Naive thymus-derived CD4-positive, alpha-beta T cell (primary cell): ENCODE data around the gene COG4. TPM values are rescaled to one million over a fixed set of nuclear protein-coding genes. Genes with fewer than 3 reads are reported as not detected.

Experiments
- ATAC-seq: fragments of 150-1000 bp; cut with Tn5 transposase; 2 replicates; pipeline ENCODE4 v1.10.0; 2021; ENCODE audit warnings: mild to moderate bottlenecking, moderate library complexity
- CTCF ChIA-PET: fragments of 350-600 bp; sonication (Branson Sonifier 250); formaldehyde crosslinking; loops from one replicate; lab custom pipeline; 2021; ENCODE audit warnings: antibody characterized with exemption; lab: Charles Lee
- POLR2A ChIA-PET: fragments of 350-600 bp; sonication (Branson Sonifier 250); formaldehyde crosslinking; loops from one replicate; lab custom pipeline; 2021; ENCODE audit warnings: antibody characterized with exemption, inconsistent platforms; lab: Charles Lee
- DNase-seq, 9 donors: peaks; one replicate each; pipeline versions ENCODE4 v3.0.0 to v3.0.0-alpha.2; 2020 to 2022; ENCODE audit warnings: mixed read lengths in 1 of 9
- H3K27ac ChIP-seq: one replicate; pipeline ENCODE4 v1.7.0; 2013; ENCODE audit warnings: mild to moderate bottlenecking, low read depth, low read length, moderate library complexity
- H3K27me3 ChIP-seq, 2 donors: one replicate each; pipeline ENCODE4 v1.7.0; 2013; ENCODE audit warnings: low read length in 2 of 2, mild to moderate bottlenecking in 2 of 2, moderate library complexity in 2 of 2; ENCODE audit not compliant: control insufficient read depth in 2 of 2, insufficient read depth in 2 of 2
- H3K36me3 ChIP-seq, 3 experiments: 1 replicate in 2 of 3; 2 replicates in 1 of 3; pipeline ENCODE4 v1.7.0; 2013; ENCODE audit warnings: low read length in 3 of 3, mild to moderate bottlenecking in 3 of 3, moderate library complexity in 1 of 3; ENCODE audit not compliant: insufficient read depth in 3 of 3, control insufficient read depth in 2 of 3
- H3K4me1 ChIP-seq, 2 donors: one replicate each; pipeline ENCODE4 v1.7.0; 2013; ENCODE audit warnings: low read length in 2 of 2, mild to moderate bottlenecking in 2 of 2, moderate library complexity in 1 of 2; ENCODE audit not compliant: control insufficient read depth in 2 of 2, insufficient read depth in 2 of 2
- H3K4me3 ChIP-seq: 2 replicates; pipeline ENCODE4 v1.7.0; 2013; ENCODE audit warnings: mild to moderate bottlenecking, low read length
- H3K9me3 ChIP-seq, 3 experiments: 1 replicate in 2 of 3; 2 replicates in 1 of 3; pipeline ENCODE4 v1.7.0; 2013; ENCODE audit warnings: low read length in 3 of 3; ENCODE audit not compliant: control insufficient read depth in 2 of 3
- H3K27ac Mint-ChIP-seq, 9 donors: one replicate each; pipeline ENCODE4 v1.8.0; 2020 to 2022; ENCODE audit warnings: mixed read lengths in 9 of 9, mild to moderate bottlenecking in 8 of 9, moderate library complexity in 5 of 9, inconsistent platforms in 2 of 9
- H3K27me3 Mint-ChIP-seq, 5 donors: one replicate each; pipeline ENCODE4 v1.8.0; 2021 to 2022; ENCODE audit warnings: mixed read lengths in 5 of 5, mild to moderate bottlenecking in 1 of 5
- H3K36me3 Mint-ChIP-seq, 5 donors: one replicate each; pipeline ENCODE4 v1.8.0; 2020 to 2022; ENCODE audit warnings: mixed read lengths in 5 of 5, mild to moderate bottlenecking in 3 of 5, inconsistent platforms in 1 of 5
- H3K4me1 Mint-ChIP-seq, 7 donors: one replicate each; pipeline ENCODE4 v1.8.0; 2020 to 2022; ENCODE audit warnings: mixed read lengths in 7 of 7, mild to moderate bottlenecking in 3 of 7, inconsistent platforms in 1 of 7
- H3K4me3 Mint-ChIP-seq, 10 donors: one replicate each; pipeline ENCODE4 v1.8.0; 2020 to 2022; ENCODE audit warnings: mild to moderate bottlenecking in 10 of 10, mixed read lengths in 10 of 10, moderate library complexity in 6 of 10, inconsistent platforms in 2 of 10
- H3K9me3 Mint-ChIP-seq, 11 donors: one replicate each; pipeline ENCODE4 v1.8.0; 2020 to 2022; ENCODE audit warnings: mixed read lengths in 11 of 11, mild to moderate bottlenecking in 4 of 11, inconsistent platforms in 1 of 11, moderate library complexity in 1 of 11
- intact Hi-C, 2 donors: fragments of 100-400 bp; cut with micrococcal nuclease; formaldehyde crosslinking; loops; one replicate each; pipeline ENCODE4 v1.15.1; 2023
- polyA plus RNA-seq, 2 donors: library from polyadenylated mRNA; unstranded; fragments of 300-500 nt; fragmentation: Illumina TruSeq; gene quantifications; one replicate each; pipeline ENCODE4 v1.2.3, GENCODE V29; 2021
- total RNA-seq, 6 experiments: library from RNA in 5 of 6; stranded (reverse) in 5 of 6; gene quantifications; 1 replicate in 5 of 6; 2 replicates in 1 of 6; pipeline ENCODE4 v1.2.3 and lab custom pipeline; 2021 to 2026

The COG4 gene
- total and polyA plus RNA-seq, 7 experiments from 2014 or later: 38.3 to 68.6 (median 50.5) TPM

DNA sequence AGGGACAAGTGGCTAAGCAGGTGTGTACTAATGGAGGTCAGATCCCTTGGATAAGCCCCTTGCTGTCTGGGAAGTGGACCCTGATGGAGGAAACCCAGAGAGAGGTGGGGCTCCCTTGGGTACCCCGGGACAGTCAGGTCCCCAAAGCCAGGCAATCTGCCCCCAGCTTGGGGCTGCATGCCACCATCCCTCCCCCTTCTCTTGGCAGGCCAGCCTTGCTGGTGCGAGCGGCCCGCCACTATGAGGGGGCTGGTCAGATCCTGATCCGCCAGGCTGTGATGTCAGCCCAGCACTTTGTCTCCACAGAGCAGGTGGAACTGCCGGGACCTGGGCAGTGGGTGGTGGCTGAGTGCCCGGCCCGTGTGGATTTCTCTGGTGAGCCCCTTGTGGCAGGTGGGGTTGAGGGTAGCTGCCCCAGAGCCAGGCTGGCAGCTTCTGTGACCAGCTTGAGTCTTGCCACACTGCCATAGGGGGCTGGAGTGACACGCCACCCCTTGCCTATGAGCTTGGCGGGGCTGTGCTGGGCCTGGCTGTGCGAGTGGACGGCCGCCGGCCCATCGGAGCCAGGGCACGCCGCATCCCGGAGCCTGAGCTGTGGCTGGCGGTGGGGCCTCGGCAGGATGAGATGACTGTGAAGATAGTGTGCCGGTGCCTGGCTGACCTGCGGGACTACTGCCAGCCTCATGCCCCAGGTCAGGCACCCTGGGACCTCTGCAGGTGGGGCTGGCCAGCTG, 48.9 kb downstream of the COG4 start:
- Mint-ChIP-seq H3K36me3 (peaks cover 0 to 10% (median 0%) of the 10 kb centered on the region in 5 donors), H3K4me3 (no peak overlapping the region), H3K27ac (no peak overlapping the region), H3K27me3 (no peaks in the 10 kb centered on the region), H3K9me3 (no peaks in the 10 kb centered on the region), H3K4me1 (peaks cover 0 to 21% (median 0%) of the 10 kb centered on the region in 7 donors)
- Histone ChIP-seq H3K27ac (no peak overlapping the region), H3K27me3 (no peaks in the 10 kb centered on the region), H3K9me3 (no peaks in the 10 kb centered on the region), H3K36me3 (peaks cover 0 to 74% (median 0%) of the 10 kb centered on the region in 3 experiments), H3K4me3 (no peak overlapping the region), H3K4me1 (no peaks in the 10 kb centered on the region)
- ATAC-seq: no peak
- intact Hi-C loops: loop anchor here in 1 of 2 donors (5.0 kb wide), 2 partner anchors 77 to 92 kb away; no protein-coding TSS in a partner anchor
- CTCF ChIA-PET: interaction anchor here (1.0 kb wide), 1 partner anchor 104 kb away, joined by 3 read pairs; no protein-coding TSS in a partner anchor
- no peak for DNase-seq
- POLR2A ChIA-PET: no interaction called here

DNA sequence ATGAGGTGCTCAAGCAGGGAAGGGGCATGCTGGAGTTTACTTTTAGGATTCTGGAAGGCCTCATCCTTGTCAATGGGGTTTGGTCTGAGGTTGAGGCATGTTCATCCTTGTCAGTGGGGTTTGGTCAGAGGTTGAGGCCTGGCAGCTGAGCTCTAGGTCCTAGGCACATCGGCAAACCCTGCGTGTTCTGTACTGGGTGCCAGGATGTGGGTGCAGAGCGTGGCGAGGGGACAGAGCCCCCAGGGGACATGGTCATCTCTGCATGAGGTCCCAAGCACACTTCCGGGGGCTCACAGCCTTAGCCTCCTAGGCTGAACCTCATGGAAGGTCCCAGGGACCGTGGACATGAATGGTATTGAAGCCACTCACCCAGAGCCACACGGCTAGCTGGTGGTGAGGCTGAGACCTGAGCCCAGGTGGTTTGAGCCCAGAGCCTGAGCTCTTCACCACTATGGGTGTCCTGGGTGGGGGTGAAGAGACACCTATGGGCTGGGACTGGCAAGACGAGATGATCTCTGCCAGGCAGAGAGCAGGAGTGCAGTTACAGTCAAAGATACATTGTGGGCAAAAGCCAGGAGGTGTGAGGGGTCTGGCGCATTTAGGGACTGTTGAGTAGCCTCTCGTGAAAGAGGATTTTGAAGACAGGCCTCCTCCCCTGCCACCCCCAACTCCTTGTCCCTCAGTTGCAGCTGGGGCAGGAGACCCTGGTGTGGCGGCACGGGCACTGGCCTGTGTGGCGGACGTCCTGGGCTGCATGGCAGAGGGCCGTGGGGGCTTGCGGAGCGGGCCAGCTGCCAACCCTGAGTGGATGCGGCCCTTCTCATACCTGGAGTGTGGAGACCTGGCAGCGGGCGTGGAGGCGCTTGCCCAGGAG, 49.7 kb downstream of the COG4 start:
- Histone ChIP-seq H3K4me3 (no peak overlapping the region), H3K27me3 (no peaks in the 10 kb centered on the region), H3K9me3 (no peaks in the 10 kb centered on the region), H3K36me3 (peaks cover 0 to 69% (median 0%) of the 10 kb centered on the region in 3 experiments), H3K27ac (no peak overlapping the region), H3K4me1 (no peaks in the 10 kb centered on the region)
- Mint-ChIP-seq H3K4me1 (peaks cover 0 to 21% (median 0%) of the 10 kb centered on the region in 7 donors), H3K4me3 (no peak overlapping the region), H3K36me3 (peaks cover 0 to 9% (median 0%) of the 10 kb centered on the region in 5 donors), H3K27ac (peak overlapping the region in 3 of 9 donors; percentile 36 to 65 (median 56)), H3K27me3 (no peaks in the 10 kb centered on the region), H3K9me3 (no peaks in the 10 kb centered on the region)
- POLR2A ChIA-PET: no interaction called here
- intact Hi-C loops: no loop called here
- CTCF ChIA-PET: interaction anchor here (1.0 kb wide), 1 partner anchor 104 kb away, joined by 3 read pairs; no protein-coding TSS in a partner anchor
- ATAC-seq: no peak
- peak in 1 of 9 donors; percentile 8 for DNase-seq

DNA sequence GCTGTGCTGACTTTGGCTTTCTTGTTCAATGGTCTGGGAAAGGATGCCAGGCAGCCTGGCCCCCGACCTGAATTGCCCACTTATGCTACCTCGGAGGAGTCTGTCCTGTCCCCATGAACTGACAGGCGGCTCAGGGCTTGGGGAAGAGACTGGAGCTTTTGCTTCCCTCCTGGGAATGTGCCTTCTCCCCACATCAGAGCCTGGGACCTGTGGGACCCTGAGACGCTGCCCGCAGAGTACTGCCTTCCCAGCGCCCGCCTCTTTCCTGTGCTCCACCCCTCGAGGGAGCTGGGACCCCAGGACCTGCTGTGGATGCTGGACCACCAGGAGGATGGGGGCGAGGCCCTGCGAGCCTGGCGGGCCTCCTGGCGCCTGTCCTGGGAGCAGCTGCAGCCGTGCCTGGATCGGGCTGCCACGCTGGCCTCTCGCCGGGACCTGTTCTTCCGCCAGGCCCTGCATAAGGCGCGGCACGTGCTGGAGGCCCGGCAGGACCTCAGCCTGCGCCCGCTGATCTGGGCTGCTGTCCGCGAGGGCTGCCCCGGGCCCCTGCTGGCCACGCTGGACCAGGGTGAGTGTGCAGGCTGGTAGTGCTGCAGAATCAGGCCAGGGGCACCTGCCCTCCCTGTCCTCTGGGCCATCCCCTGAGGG, 50.4 kb downstream of the COG4 start:
- H3K9me3 Mint-ChIP-seq: no peaks in the 10 kb centered on the region
- no peaks in the 10 kb centered on the region for H3K27me3 ChIP-seq
- H3K36me3 Mint-ChIP-seq: peaks cover 0 to 9% (median 3%) of the 10 kb centered on the region in 5 donors
- H3K4me1 Mint-ChIP-seq: peaks cover 0 to 17% (median 0%) of the 10 kb centered on the region in 7 donors
- POLR2A ChIA-PET: interaction anchor here (0.6 kb wide), 1 partner anchor 1349 kb away, joined by 6 read pairs; no protein-coding TSS in a partner anchor
- no peak overlapping the region for H3K4me3 ChIP-seq
- H3K27me3 Mint-ChIP-seq: no peaks in the 10 kb centered on the region
- no peak overlapping the region for H3K27ac ChIP-seq
- no peak overlapping the region for H3K4me3 Mint-ChIP-seq
- H3K4me1 ChIP-seq: no peaks in the 10 kb centered on the region
- peaks cover 0 to 61% (median 0%) of the 10 kb centered on the region in 3 experiments for H3K36me3 ChIP-seq
- CTCF ChIA-PET: interaction anchor here (1.0 kb wide), 1 partner anchor 103 kb away, joined by 3 read pairs; no protein-coding TSS in a partner anchor
- ATAC-seq: no peak
- H3K27ac Mint-ChIP-seq: no peak overlapping the region
- H3K9me3 ChIP-seq: no peaks in the 10 kb centered on the region
- intact Hi-C loops: no loop called here
- DNase-seq: no peak

DNA sequence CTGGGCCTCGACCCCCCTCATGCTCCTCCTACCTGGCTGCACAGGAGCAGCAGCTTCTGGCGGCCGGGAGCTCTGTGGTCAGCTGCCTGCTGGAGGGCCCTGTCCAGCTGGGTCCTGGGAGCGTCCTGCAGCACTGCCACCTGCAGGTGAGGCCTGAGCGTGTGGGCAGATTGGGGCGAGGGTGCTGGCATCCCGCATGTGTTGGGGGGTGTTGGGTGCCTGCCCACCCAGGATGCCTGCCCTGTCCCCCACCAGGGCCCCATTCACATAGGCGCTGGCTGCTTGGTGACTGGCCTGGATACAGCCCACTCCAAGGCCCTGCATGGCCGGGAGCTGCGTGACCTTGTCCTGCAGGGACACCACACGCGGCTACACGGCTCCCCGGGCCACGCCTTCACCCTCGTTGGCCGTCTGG, 52.4 kb downstream of the COG4 start:
- Histone ChIP-seq H3K9me3 (no peaks in the 10 kb centered on the region), H3K4me3 (no peak overlapping the region), H3K4me1 (no peaks in the 10 kb centered on the region), H3K27me3 (no peaks in the 10 kb centered on the region), H3K36me3 (peaks cover 0 to 61% (median 0%) of the 10 kb centered on the region in 3 experiments), H3K27ac (no peak overlapping the region)
- DNase-seq: no peak
- intact Hi-C loops: no loop called here
- H3K36me3 Mint-ChIP-seq: peaks cover 0 to 7% (median 0%) of the 10 kb centered on the region in 5 donors
- peaks cover 0 to 10% (median 0%) of the 10 kb centered on the region in 7 donors for H3K4me1 Mint-ChIP-seq
- no peak overlapping the region for H3K27ac Mint-ChIP-seq
- H3K9me3 Mint-ChIP-seq: no peaks in the 10 kb centered on the region
- H3K27me3 Mint-ChIP-seq: no peaks in the 10 kb centered on the region
- ChIA-PET POLR2A (interaction anchor here (1.1 to 1.3 kb wide), 2 partner anchors 90 to 97 kb away, joined by 3 read pairs; no protein-coding TSS in a partner anchor), CTCF (interaction anchor here (0.6 to 1.2 kb wide), 2 partner anchors 69 to 101 kb away, joined by 3 to 4 read pairs; no protein-coding TSS in a partner anchor)
- H3K4me3 Mint-ChIP-seq: no peak overlapping the region
- ATAC-seq: no peak

DNA sequence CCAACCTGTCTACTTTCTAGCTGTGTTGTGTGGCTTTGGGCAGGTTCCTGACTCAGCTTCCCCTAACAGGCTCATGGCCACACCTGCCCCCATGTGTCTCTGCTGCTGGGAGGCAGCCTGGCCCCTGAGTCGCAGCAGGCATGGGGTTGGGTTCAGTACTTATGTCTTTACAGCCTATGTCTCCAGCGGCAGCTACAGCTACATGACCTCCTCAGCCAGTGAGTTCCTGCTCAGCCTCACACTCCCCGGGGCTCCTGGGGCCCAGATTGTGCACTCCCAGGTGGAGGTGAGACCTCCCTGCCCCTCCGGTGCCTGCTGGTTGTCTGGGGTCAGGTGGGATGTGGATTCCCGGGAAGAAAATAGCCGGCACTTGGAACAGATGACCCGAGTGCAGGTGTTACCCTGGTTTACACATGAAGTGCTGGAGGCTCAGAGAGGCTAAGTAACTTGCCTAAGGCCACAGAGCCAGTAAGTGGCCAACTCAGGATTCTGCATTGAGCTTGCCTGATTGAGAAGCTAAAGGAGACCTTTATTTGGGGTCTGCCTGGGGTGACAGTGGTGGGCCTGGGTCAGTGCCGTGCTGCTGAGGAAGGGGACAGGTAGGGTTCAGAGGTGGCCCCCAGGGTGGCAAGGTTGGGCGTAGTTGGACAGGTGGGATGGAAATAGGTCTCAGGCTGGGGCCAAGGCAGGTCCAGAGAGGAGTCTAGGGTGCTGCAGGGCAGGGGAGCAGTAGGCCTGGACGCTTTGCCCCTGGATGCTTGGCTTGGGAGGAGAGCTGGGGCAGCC, 53.0 kb downstream of the COG4 start:
- intact Hi-C loops: no loop called here
- POLR2A ChIA-PET: interaction anchor here (0.8 to 1.3 kb wide), 3 partner anchors 31 to 96 kb away, joined by 3 read pairs; no protein-coding TSS in a partner anchor
- peaks cover 0 to 10% (median 0%) of the 10 kb centered on the region in 7 donors for H3K4me1 Mint-ChIP-seq

More for the DNA sequence above, 53.0 kb downstream of the COG4 start:
- no peaks in the 10 kb centered on the region for H3K9me3 Mint-ChIP-seq
- CTCF ChIA-PET: interaction anchor here (0.6 to 1.2 kb wide), 2 partner anchors 68 to 101 kb away, joined by 3 to 4 read pairs; no protein-coding TSS in a partner anchor
- no peak overlapping the region for H3K27ac ChIP-seq
- peaks cover 0 to 7% (median 0%) of the 10 kb centered on the region in 5 donors for H3K36me3 Mint-ChIP-seq
- no peaks in the 10 kb centered on the region for H3K9me3 ChIP-seq
- DNase-seq (no peak), ATAC-seq (no peak)
- H3K36me3 ChIP-seq: peaks cover 0 to 57% (median 0%) of the 10 kb centered on the region in 3 experiments
- H3K27ac Mint-ChIP-seq: peak overlapping the region in 1 of 9 donors; percentile 52
- H3K4me3 Mint-ChIP-seq: no peak overlapping the region
- no peaks in the 10 kb centered on the region for H3K27me3 Mint-ChIP-seq
- H3K4me3 ChIP-seq: no peak overlapping the region
- no peaks in the 10 kb centered on the region for H3K4me1 ChIP-seq
- no peaks in the 10 kb centered on the region for H3K27me3 ChIP-seq
